Tibial nerve (tissue), 4 donors: ENCODE measurements around the gene ERG28. TPM values are rescaled to one million over a fixed set of nuclear protein-coding genes. Genes with fewer than 3 reads are reported as not detected.
A peak's percentile ranks its signal among the peaks of the same experiment; 100 is the strongest.

Experiments
- DNase-seq, 2 donors: peaks; one replicate each; pipeline ENCODE4 v3.0.0-alpha.2; 2019; ENCODE audit warnings: low spot score in 2 of 2
- H3K27ac ChIP-seq, 4 donors: fragments of 200-600 bp; sonication (generic) in 3 of 4; one replicate each; pipeline ENCODE4 v1.5.1; 2017 to 2019; ENCODE audit warnings: mild to moderate bottlenecking in 1 of 4
- H3K27me3 ChIP-seq, 2 donors: fragments of 200-600 bp; sonication (generic) in 1 of 2; one replicate each; pipeline versions ENCODE4 v1.5.1 to v1.6.0; 2017 to 2019
- H3K36me3 ChIP-seq, 3 donors: fragments of 200-600 bp; sonication (generic); one replicate each; pipeline ENCODE4 v1.5.1; 2018 to 2019
- H3K4me1 ChIP-seq, 4 donors: fragments of 200-600 bp; sonication (generic) in 3 of 4; one replicate each; pipeline ENCODE4 v1.5.1; 2017 to 2019
- H3K4me3 ChIP-seq, 4 donors: fragments of 200-600 bp; sonication (generic) in 3 of 4; one replicate each; pipeline ENCODE4 v1.5.1; 2017 to 2019; ENCODE audit warnings: mild to moderate bottlenecking in 1 of 4, moderate library complexity in 1 of 4
- H3K9me3 ChIP-seq, 4 donors: fragments of 200-600 bp; sonication (generic) in 3 of 4; one replicate each; pipeline ENCODE4 v1.5.1; 2017 to 2019
- CTCF ChIP-seq, 5 experiments: fragments of 200-600 bp in 3 of 5; fragments of 450-650 bp in 2 of 5; sonication (generic) in 3 of 5; IDR thresholded peaks; one replicate each; pipeline ENCODE4 v1.5.1; 2016 to 2019; ENCODE audit warnings: antibody characterized with exemption in 5 of 5, mild to moderate bottlenecking in 3 of 5, moderate library complexity in 2 of 5
- EP300 ChIP-seq, 2 donors: sonication (generic); formaldehyde crosslinking; IDR thresholded peaks; one replicate each; pipeline ENCODE4 v1.6.1; 2017; ENCODE audit warnings: antibody characterized with exemption in 2 of 2, mild to moderate bottlenecking in 1 of 2
- POLR2A ChIP-seq, 2 donors: fragments of 450-650 bp; IDR thresholded peaks; one replicate each; pipeline ENCODE4 v1.6.1; 2017; ENCODE audit warnings: antibody characterized with exemption in 2 of 2, mild to moderate bottlenecking in 2 of 2, moderate library complexity in 2 of 2
- WGBS, 2 donors: methylation state at CpG; one replicate each; pipeline ENCODE4 v1.1.5; 2018; 5-methylcytosine and 5-hydroxymethylcytosine counted together
- total RNA-seq, 4 donors: library from RNA; depleted of rRNA; stranded (reverse); fragments of >200 nt; gene quantifications; one replicate each; pipeline ENCODE4 v1.1.0, GENCODE V29; 2016

ERG28 gene
- total RNA-seq, 4 donors from 2014 or later, result 4.5 to 7.6 (median 5.1) TPM

GRCh38 chr14:75661499-75661814 lies 781 bp upstream of the ERG28 start:
- no peaks in the 10 kb centered on the region for H3K9me3 ChIP-seq
- peaks cover 0 to 36% (median 11%) of the 10 kb centered on the region in 4 donors for H3K4me1 ChIP-seq
- 0 to 2% methylated on average over 17 of the region's 18 CpGs for WGBS, 2 donors
- H3K4me3 ChIP-seq, result peak overlapping the region; percentile 68 to 96 (median 88)
- H3K27ac ChIP-seq, result peak overlapping the region; percentile 81 to 96 (median 90)
- H3K27me3 ChIP-seq, result no peaks in the 10 kb centered on the region
- TF ChIP-seq POLR2A (IDR thresholded peaks at IDR 0.05) (no peak), CTCF (IDR thresholded peaks at IDR 0.05) (no peak), EP300 (IDR thresholded peaks at IDR 0.05) (no peak)
- H3K36me3 ChIP-seq, result peaks cover 0 to 3% (median 0%) of the 10 kb centered on the region in 3 donors
- no peak for DNase-seq

- DNase-seq, result no peak
Observed at GRCh38 chr14:75660238-75660629, 442 bp downstream of the ERG28 start.

GRCh38 chr14:75658957-75659356 lies 1.7 kb downstream of the ERG28 start:
- Histone ChIP-seq H3K36me3 (peaks cover 0 to 20% (median 3%) of the 10 kb centered on the region in 3 donors), H3K27me3 (no peaks in the 10 kb centered on the region), H3K4me3 (no peak overlapping the region), H3K9me3 (no peaks in the 10 kb centered on the region), H3K4me1 (peaks cover 0 to 42% (median 14%) of the 10 kb centered on the region in 4 donors), H3K27ac (peak overlapping the region in 1 of 4 donors; percentile 92)
- 95 to 97% methylated on average over 2 of the region's 2 CpGs for WGBS, 2 donors
- no peak for DNase-seq
- TF ChIP-seq CTCF (IDR thresholded peaks at IDR 0.05) (no peak), EP300 (IDR thresholded peaks at IDR 0.05) (no peak), POLR2A (IDR thresholded peaks at IDR 0.05) (no peak)

More at GRCh38 chr14:75660238-75660629, 442 bp downstream of the ERG28 start:
- Histone ChIP-seq H3K4me3 (peak overlapping the region; percentile 68 to 96 (median 88)), H3K4me1 (peaks cover 0 to 36% (median 11%) of the 10 kb centered on the region in 4 donors), H3K27ac (peak overlapping the region; percentile 81 to 96 (median 90)), H3K9me3 (no peaks in the 10 kb centered on the region), H3K27me3 (no peaks in the 10 kb centered on the region), H3K36me3 (peaks cover 0 to 10% (median 0%) of the 10 kb centered on the region in 3 donors)
- WGBS, 2 donors, result 27% methylated on average over 4 of the region's 4 CpGs
- TF ChIP-seq EP300 (IDR thresholded peaks at IDR 0.05) (no peak), POLR2A (IDR thresholded peaks at IDR 0.05) (no peak), CTCF (IDR thresholded peaks at IDR 0.05) (no peak)

GRCh38 chr14:75657331-75657730 lies 3.3 kb downstream of the ERG28 start:
- no peaks in the 10 kb centered on the region for H3K9me3 ChIP-seq
- TF ChIP-seq EP300 (IDR thresholded peaks at IDR 0.05), result no peak
- no peak for TF ChIP-seq CTCF (IDR thresholded peaks at IDR 0.05)
- no peak for TF ChIP-seq POLR2A (IDR thresholded peaks at IDR 0.05)
- peak overlapping the region in 1 of 4 donors; percentile 64 for H3K27ac ChIP-seq
- H3K4me1 ChIP-seq, result peaks cover 0 to 43% (median 15%) of the 10 kb centered on the region in 4 donors
- H3K27me3 ChIP-seq, result no peaks in the 10 kb centered on the region
- WGBS, 2 donors, result 38 to 39% methylated on average over 4 of the region's 4 CpGs
- no peak overlapping the region for H3K4me3 ChIP-seq
- DNase-seq, result no peak
- peaks cover 0 to 34% (median 3%) of the 10 kb centered on the region in 3 donors for H3K36me3 ChIP-seq

- WGBS, 2 donors, result 0% methylated on average over 1 of the region's 1 CpG
- Histone ChIP-seq H3K4me3 (no peak overlapping the region), H3K9me3 (no peaks in the 10 kb centered on the region), H3K27me3 (no peaks in the 10 kb centered on the region), H3K4me1 (peaks cover 0 to 31% (median 9%) of the 10 kb centered on the region in 4 donors), H3K36me3 (peaks cover 0 to 55% (median 10%) of the 10 kb centered on the region in 3 donors), H3K27ac (no peak overlapping the region)
- no peak for DNase-seq
- TF ChIP-seq POLR2A (IDR thresholded peaks at IDR 0.05) (no peak), EP300 (IDR thresholded peaks at IDR 0.05) (no peak), CTCF (IDR thresholded peaks at IDR 0.05) (no peak)
Observed at GRCh38 chr14:75655235-75655634, 5.4 kb downstream of the ERG28 start.
